Smooth muscle cell (in vitro differentiated cells): ENCODE data around the gene PIGO. TPM values are rescaled to one million over a fixed set of nuclear protein-coding genes. Genes with fewer than 3 reads are reported as not detected.

Source experiments
- DNase-seq: peaks from one replicate; lab custom pipeline; 2025; ENCODE audit not compliant: unreplicated experiment; lab: John Stamatoyannopoulos, UW
- H2AFZ ChIP-seq: fragments of 200-600 bp; sonication (generic); 2 replicates; pipeline ENCODE4 v1.6.0; 2016; ENCODE audit warnings: antibody characterized with exemption, low read depth, mild to moderate bottlenecking
- H3F3A ChIP-seq: fragments of 200-600 bp; sonication (generic); 2 replicates; pipeline ENCODE4 v1.6.0; 2017; ENCODE audit warnings: antibody characterized with exemption, low read depth
- H3K27ac ChIP-seq: fragments of 200-600 bp; sonication (generic); 2 replicates; pipeline ENCODE4 v1.5.1; 2016; ENCODE audit warnings: low read depth, mild to moderate bottlenecking
- H3K27me3 ChIP-seq: fragments of 200-600 bp; sonication (generic); 2 replicates; pipeline ENCODE4 v1.6.1; 2016; ENCODE audit warnings: low read depth, mild to moderate bottlenecking
- H3K36me3 ChIP-seq: fragments of 200-600 bp; sonication (generic); 2 replicates; pipeline ENCODE4 v1.5.1; 2016; ENCODE audit warnings: low read depth
- H3K4me1 ChIP-seq: fragments of 200-600 bp; sonication (generic); 2 replicates; pipeline ENCODE4 v1.5.1; 2016; ENCODE audit warnings: low read depth
- H3K4me2 ChIP-seq: fragments of 200-600 bp; sonication (generic); 2 replicates; pipeline ENCODE4 v1.6.0; 2016; ENCODE audit warnings: mild to moderate bottlenecking
- H3K4me3 ChIP-seq: fragments of 200-600 bp; sonication (generic); 2 replicates; pipeline ENCODE4 v1.5.1; 2016; ENCODE audit warnings: mild to moderate bottlenecking
- H3K79me2 ChIP-seq: fragments of 200-600 bp; sonication (generic); 2 replicates; pipeline ENCODE4 v1.6.0; 2016; ENCODE audit warnings: low read depth, mild to moderate bottlenecking
- H3K9ac ChIP-seq: fragments of 200-600 bp; sonication (generic); 2 replicates; pipeline ENCODE4 v1.6.0; 2016; ENCODE audit warnings: low read depth
- H3K9me3 ChIP-seq: fragments of 200-600 bp; sonication (generic); replicated peaks from 2 replicates; pipeline ENCODE4 v1.5.1; 2016; ENCODE audit warnings: low read depth
- H4K20me1 ChIP-seq: fragments of 200-600 bp; sonication (generic); 2 replicates; pipeline ENCODE4 v1.6.0; 2016; ENCODE audit warnings: low read depth
- WGBS: methylation state at CpG from one replicate; pipeline ENCODE4 v1.1.7; 2016; ENCODE audit warnings: low lambda C conversion rate; 5-methylcytosine and 5-hydroxymethylcytosine counted together
- polyA plus RNA-seq: library from polyadenylated mRNA; unstranded; fragments of >200 nt; fragmentation: Nextera tagmentation; extraction: Ambion mirVana; gene quantifications from 2 replicates; pipeline ENCODE4 v1.2.1, GENCODE V29; 2016
- total RNA-seq: library from RNA; depleted of rRNA; stranded (reverse); fragments of >200 nt; gene quantifications from 2 replicates; pipeline ENCODE4 v1.2.3, GENCODE V29; 2014
- TF ChIP-seq, protein P1 (sequence below): fragments of 200-600 bp; sonication (generic); IDR thresholded peaks from 2 replicates; pipeline ENCODE4 v1.5.1; 2017; ENCODE audit warnings: borderline replicate concordance, mild to moderate bottlenecking, antibody characterized with exemption; ENCODE audit not compliant: insufficient read depth, poor library complexity, severe bottlenecking

The PIGO gene
- total and polyA plus RNA-seq, 2 experiments from 2014 or later = 27.5 to 29.5 TPM

DNA sequence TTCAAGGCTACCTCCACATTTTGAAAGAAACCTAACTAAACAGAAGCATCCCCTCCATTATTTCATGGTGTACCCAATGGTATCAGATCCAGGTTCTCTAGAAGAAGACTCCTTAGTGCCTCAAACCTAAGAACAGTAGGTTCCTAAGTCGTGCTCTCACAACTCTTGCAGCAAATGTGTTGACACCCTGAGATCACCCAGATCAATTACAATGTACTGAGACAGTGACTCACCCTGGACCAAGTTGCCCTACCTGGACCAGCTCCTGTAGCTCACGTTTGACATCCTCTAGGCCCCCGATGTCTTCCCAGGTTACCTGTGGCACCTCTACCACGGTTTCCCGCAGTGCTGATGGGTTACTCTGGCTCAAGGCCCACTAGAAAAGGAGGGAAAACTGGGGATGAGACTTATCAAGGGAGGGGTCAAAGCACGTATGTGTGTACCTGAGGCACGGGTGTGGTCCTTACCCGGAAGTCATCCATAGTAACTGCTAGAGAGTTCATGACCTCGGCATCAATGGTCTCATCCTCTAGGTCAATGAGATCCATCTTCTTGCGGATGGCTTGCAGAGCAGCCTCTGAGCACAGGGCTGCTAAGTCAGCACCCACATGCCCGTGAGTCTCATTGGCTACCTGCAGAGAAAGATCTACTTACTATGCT, 35.7 kb downstream of the PIGO start:
- Histone ChIP-seq H2AFZ (no peak overlapping the region), H3K79me2 (peaks cover 41% of the 10 kb centered on the region), H4K20me1 (peaks cover 96% of the 10 kb centered on the region), H3K27me3 (no peaks in the 10 kb centered on the region), H3F3A (peaks cover 21% of the 10 kb centered on the region), H3K36me3 (peaks cover 71% of the 10 kb centered on the region), H3K27ac (no peak overlapping the region), H3K9me3 (no peaks in the 10 kb centered on the region), H3K4me2 (no peak overlapping the region), H3K4me3 (no peak overlapping the region), H3K9ac (no peak overlapping the region), H3K4me1 (no peaks in the 10 kb centered on the region)
- TF ChIP-seq, protein P1, sequence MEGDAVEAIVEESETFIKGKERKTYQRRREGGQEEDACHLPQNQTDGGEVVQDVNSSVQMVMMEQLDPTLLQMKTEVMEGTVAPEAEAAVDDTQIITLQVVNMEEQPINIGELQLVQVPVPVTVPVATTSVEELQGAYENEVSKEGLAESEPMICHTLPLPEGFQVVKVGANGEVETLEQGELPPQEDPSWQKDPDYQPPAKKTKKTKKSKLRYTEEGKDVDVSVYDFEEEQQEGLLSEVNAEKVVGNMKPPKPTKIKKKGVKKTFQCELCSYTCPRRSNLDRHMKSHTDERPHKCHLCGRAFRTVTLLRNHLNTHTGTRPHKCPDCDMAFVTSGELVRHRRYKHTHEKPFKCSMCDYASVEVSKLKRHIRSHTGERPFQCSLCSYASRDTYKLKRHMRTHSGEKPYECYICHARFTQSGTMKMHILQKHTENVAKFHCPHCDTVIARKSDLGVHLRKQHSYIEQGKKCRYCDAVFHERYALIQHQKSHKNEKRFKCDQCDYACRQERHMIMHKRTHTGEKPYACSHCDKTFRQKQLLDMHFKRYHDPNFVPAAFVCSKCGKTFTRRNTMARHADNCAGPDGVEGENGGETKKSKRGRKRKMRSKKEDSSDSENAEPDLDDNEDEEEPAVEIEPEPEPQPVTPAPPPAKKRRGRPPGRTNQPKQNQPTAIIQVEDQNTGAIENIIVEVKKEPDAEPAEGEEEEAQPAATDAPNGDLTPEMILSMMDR = no peak
- over 99% methylated on average over 11 of the region's 11 CpGs for WGBS
- no peak for DNase-seq

DNA sequence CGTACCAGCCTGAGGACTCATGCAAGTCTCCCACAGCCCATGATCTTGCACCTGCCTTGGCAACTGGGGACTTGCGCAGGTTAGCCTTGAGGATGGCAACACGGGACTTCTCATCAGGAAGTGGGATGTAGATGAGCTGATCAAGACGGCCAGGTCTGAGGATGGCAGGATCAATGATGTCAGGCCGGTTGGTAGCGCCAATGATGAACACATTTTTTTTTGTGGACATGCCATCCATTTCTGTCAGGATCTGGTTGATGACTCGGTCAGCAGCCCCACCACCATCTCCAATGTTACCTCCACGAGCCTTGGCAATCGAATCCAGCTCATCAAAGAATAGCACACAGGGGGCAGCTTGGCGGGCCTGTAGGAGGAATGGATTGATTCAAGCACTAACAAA, 37.0 kb downstream of the PIGO start:
- Histone ChIP-seq H3K4me3 (no peak overlapping the region), H3K27ac (no peak overlapping the region), H2AFZ (no peak overlapping the region), H3F3A (peaks cover 21% of the 10 kb centered on the region), H3K9ac (no peak overlapping the region), H3K79me2 (peaks cover 31% of the 10 kb centered on the region), H3K4me2 (no peak overlapping the region), H3K36me3 (peaks cover 68% of the 10 kb centered on the region), H3K9me3 (no peaks in the 10 kb centered on the region), H3K27me3 (no peaks in the 10 kb centered on the region), H4K20me1 (peaks cover 87% of the 10 kb centered on the region), H3K4me1 (no peaks in the 10 kb centered on the region)
- TF ChIP-seq, protein P1 = no peak
- no peak for DNase-seq
- WGBS = 98% methylated on average over 10 of the region's 10 CpGs

DNA sequence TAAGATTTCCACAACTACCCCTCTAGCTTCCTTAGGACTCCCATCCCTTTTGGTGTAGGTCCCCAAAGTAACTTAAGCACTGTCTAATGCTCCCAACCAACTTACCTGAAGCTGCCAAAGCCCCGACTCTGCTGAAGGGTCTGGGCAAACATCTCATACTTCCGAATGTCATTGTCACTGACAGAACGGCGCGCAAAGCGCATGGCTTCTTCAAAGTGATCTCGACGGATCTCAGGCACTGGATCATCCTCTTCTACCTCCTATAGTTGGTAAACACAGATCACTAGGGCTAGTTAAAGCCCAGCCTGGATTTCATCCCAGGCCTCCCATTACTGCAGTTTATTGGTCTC, 39.1 kb downstream of the PIGO start:
- Histone ChIP-seq H3K9me3 (no peaks in the 10 kb centered on the region), H3K27me3 (no peaks in the 10 kb centered on the region), H4K20me1 (peaks cover 78% of the 10 kb centered on the region), H2AFZ (no peak overlapping the region), H3F3A (peaks cover 21% of the 10 kb centered on the region), H3K4me1 (no peaks in the 10 kb centered on the region), H3K4me3 (no peak overlapping the region), H3K4me2 (no peak overlapping the region), H3K36me3 (peaks cover 50% of the 10 kb centered on the region), H3K79me2 (peaks cover 9% of the 10 kb centered on the region), H3K27ac (no peak overlapping the region), H3K9ac (no peak overlapping the region)
- TF ChIP-seq, protein P1 = no peak
- WGBS = 98% methylated on average over 8 of the region's 8 CpGs
- no peak for DNase-seq
